GM23338 (cell line): ENCODE results near the gene MAPRE3. TPM values are rescaled to one million over a fixed set of nuclear protein-coding genes. Genes with fewer than 3 reads are reported as not detected.

Experiments used
- ATAC-seq: fragments of 200-7000 bp; cut with Tn5 transposase; 3 replicates; pipeline ENCODE4 v1.9.1; 2020
- DNase-seq: peaks from one replicate; pipeline ENCODE4 v3.0.0-alpha.2; 2015; ENCODE audit warnings: low spot score
- H2AFZ ChIP-seq: fragments of 200-600 bp; sonication (generic); 2 replicates; pipeline ENCODE4 v1.8.0; 2016; ENCODE audit warnings: antibody characterized with exemption, mild to moderate bottlenecking, moderate library complexity
- H3F3A ChIP-seq: fragments of 200-600 bp; sonication (generic); replicated peaks from 2 replicates; pipeline ENCODE4 v1.8.0; 2017; ENCODE audit warnings: antibody characterized with exemption, mixed run types, low read depth
- H3K27ac ChIP-seq: fragments of 200-600 bp; sonication (generic); 2 replicates; pipeline ENCODE4 v1.6.1; 2016; ENCODE audit warnings: low read depth
- H3K27me3 ChIP-seq: fragments of 200-600 bp; sonication (generic); 2 replicates; pipeline ENCODE4 v1.8.0; 2016; ENCODE audit warnings: mild to moderate bottlenecking, mixed run types, moderate library complexity; ENCODE audit not compliant: insufficient read depth
- H3K36me3 ChIP-seq: fragments of 200-600 bp; sonication (generic); 2 replicates; pipeline ENCODE4 v1.8.0; 2016; ENCODE audit warnings: mild to moderate bottlenecking; ENCODE audit not compliant: insufficient read depth
- H3K4me1 ChIP-seq: fragments of 200-600 bp; sonication (generic); 2 replicates; pipeline ENCODE4 v1.8.0; 2016; ENCODE audit warnings: mild to moderate bottlenecking, moderate library complexity; ENCODE audit not compliant: insufficient read depth
- H3K4me2 ChIP-seq: fragments of 200-600 bp; sonication (generic); 2 replicates; pipeline ENCODE4 v1.7.1; 2017; ENCODE audit warnings: mixed run types
- H3K4me3 ChIP-seq: fragments of 200-600 bp; sonication (generic); 2 replicates; pipeline ENCODE4 v1.6.1; 2016; ENCODE audit warnings: mixed run types
- H3K79me2 ChIP-seq: fragments of 200-600 bp; sonication (generic); replicated peaks from 2 replicates; pipeline ENCODE4 v1.8.0; 2017; ENCODE audit warnings: mild to moderate bottlenecking; ENCODE audit not compliant: insufficient read depth
- H3K9me2 ChIP-seq: fragments of 200-600 bp; sonication (generic); 2 replicates; pipeline ENCODE4 v1.8.0; 2017; ENCODE audit not compliant: insufficient read depth
- H4K20me1 ChIP-seq: fragments of 200-600 bp; sonication (generic); replicated peaks from 2 replicates; pipeline ENCODE4 v1.8.0; 2017; ENCODE audit warnings: mild to moderate bottlenecking; ENCODE audit not compliant: insufficient read depth
- H3K27ac Mint-ChIP-seq: 2 replicates; pipeline ENCODE4 v1.8.0; 2020; ENCODE audit warnings: inconsistent platforms, mild to moderate bottlenecking, moderate library complexity, mixed read lengths
- H3K27me3 Mint-ChIP-seq: 3 replicates; pipeline ENCODE4 v1.8.0; 2022; ENCODE audit warnings: low read depth, mild to moderate bottlenecking, moderate library complexity, mixed read lengths, inconsistent platforms; ENCODE audit not compliant: insufficient read depth, poor library complexity
- H3K36me3 Mint-ChIP-seq: 3 replicates; pipeline ENCODE4 v1.8.0; 2021; ENCODE audit warnings: low read depth, mild to moderate bottlenecking, inconsistent platforms, moderate library complexity, mixed read lengths
- H3K4me1 Mint-ChIP-seq: 3 replicates; pipeline ENCODE4 v1.8.0; 2020; ENCODE audit warnings: mild to moderate bottlenecking, inconsistent platforms, mixed read lengths
- H3K4me3 Mint-ChIP-seq: 3 replicates; pipeline ENCODE4 v1.8.0; 2021; ENCODE audit warnings: moderate library complexity, mild to moderate bottlenecking, inconsistent platforms, mixed read lengths
- H3K9me3 Mint-ChIP-seq: 3 replicates; pipeline ENCODE4 v1.8.0; 2020; ENCODE audit warnings: moderate library complexity, mild to moderate bottlenecking, inconsistent platforms, mixed read lengths
- CREB1 ChIP-seq: fragments of 250-450 bp; sonication (Bioruptor Pico); IDR thresholded peaks from 2 replicates; pipeline ENCODE4 v1.5.0; 2020; ENCODE audit warnings: low read depth, mild to moderate bottlenecking, moderate library complexity
- EZH2 ChIP-seq: fragments of 200-600 bp; sonication (generic); IDR thresholded peaks from one replicate; pipeline ENCODE4 v1.8.0; 2017; ENCODE audit warnings: antibody characterized with exemption, mild to moderate bottlenecking, low read depth; ENCODE audit not compliant: unreplicated experiment
- EZH2phosphoT487 ChIP-seq: fragments of 200-600 bp; sonication (generic); IDR thresholded peaks from one replicate; pipeline ENCODE4 v1.8.1; 2018; ENCODE audit warnings: antibody characterized with exemption; ENCODE audit not compliant: unreplicated experiment
- JUNB ChIP-seq: IDR thresholded peaks from one replicate; pipeline ENCODE4 v1.6.1; 2016; ENCODE audit warnings: antibody characterized with exemption; ENCODE audit not compliant: unreplicated experiment
- NANOG ChIP-seq: IDR thresholded peaks from 2 replicates; pipeline ENCODE4 v1.6.1; 2016; ENCODE audit warnings: antibody characterized with exemption, borderline replicate concordance
- STAT1 ChIP-seq: IDR thresholded peaks from one replicate; pipeline ENCODE4 v1.6.1; 2016; ENCODE audit warnings: antibody characterized with exemption; ENCODE audit not compliant: unreplicated experiment
- ZNF114 ChIP-seq: fragments of 250-450 bp; sonication (Bioruptor Pico); IDR thresholded peaks from 2 replicates; pipeline ENCODE4 v1.5.0; 2020; ENCODE audit warnings: mild to moderate bottlenecking, moderate library complexity
- ZNF331 ChIP-seq: fragments of 250-450 bp; sonication (Bioruptor Pico); IDR thresholded peaks from 2 replicates; pipeline ENCODE4 v1.5.0; 2020; ENCODE audit warnings: low read depth, mild to moderate bottlenecking, moderate library complexity
- polyA plus RNA-seq: library from polyadenylated mRNA; unstranded; fragments of >200 nt; fragmentation: Nextera tagmentation; extraction: Ambion mirVana; gene quantifications from 2 replicates; pipeline ENCODE4 v1.2.1, GENCODE V29; 2016
- total RNA-seq: library from RNA; depleted of rRNA; stranded (reverse); fragments of >200 nt; shearing (Covaris generic); gene quantifications from 2 replicates; pipeline ENCODE4 v1.2.3, GENCODE V29; 2014
- TF ChIP-seq, protein P1 (sequence below): fragments of 250-450 bp; sonication (Bioruptor Pico); IDR thresholded peaks from 2 replicates; pipeline ENCODE4 v1.5.0; 2020; ENCODE audit warnings: mild to moderate bottlenecking, moderate library complexity
- TF ChIP-seq, protein P2 (sequence below), 2 experiments: fragments of 200-600 bp in 1 of 2; sonication (generic) in 1 of 2; conservative IDR thresholded peaks; 2 replicates each; pipeline versions ENCODE4 v1.5.1 to v1.6.1; 2016 to 2017; ENCODE audit warnings: antibody characterized with exemption in 2 of 2, low read depth in 2 of 2, mild to moderate bottlenecking in 2 of 2, moderate library complexity in 1 of 2
- TF ChIP-seq, protein P3 (sequence below): IDR thresholded peaks from one replicate; pipeline ENCODE4 v1.6.1; 2018; ENCODE audit warnings: antibody characterized with exemption; ENCODE audit not compliant: unreplicated experiment
- TF ChIP-seq, protein P4 (sequence below): IDR thresholded peaks from 2 replicates; pipeline ENCODE4 v1.6.1; 2016; ENCODE audit warnings: antibody characterized with exemption

MAPRE3 gene
- total and polyA plus RNA-seq, 2 experiments from 2014 or later: 3.3 to 4.5 TPM

DNA sequence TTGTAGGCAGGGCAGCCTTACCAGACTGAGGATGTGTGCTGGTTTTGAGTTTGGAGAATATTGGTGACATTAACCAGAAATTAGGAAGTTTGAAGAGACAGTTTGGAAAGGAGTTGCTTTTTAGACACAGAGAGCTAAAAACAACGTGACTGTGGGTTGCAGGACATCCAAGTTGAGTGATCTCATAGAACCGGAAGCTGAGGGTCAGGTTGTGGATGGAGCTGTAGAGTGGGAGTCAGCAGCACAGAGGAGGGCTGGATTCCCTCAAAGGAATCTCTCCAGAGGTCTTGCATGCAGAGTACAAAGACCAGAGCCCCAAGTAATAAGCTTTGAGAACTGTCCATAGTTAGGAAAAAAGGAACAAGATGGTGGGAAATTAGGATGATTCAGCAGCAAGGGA is 9.3 kb downstream of the MAPRE3 start:
- no peak overlapping the region for H3K4me2 ChIP-seq
- no peak overlapping the region for H3K27ac Mint-ChIP-seq

More for the DNA sequence above, 9.3 kb downstream of the MAPRE3 start:
- Mint-ChIP-seq H3K4me3 (no peak overlapping the region), H3K27me3 (no peaks in the 10 kb centered on the region), H3K9me3 (no peaks in the 10 kb centered on the region), H3K4me1 (peaks cover 12% of the 10 kb centered on the region), H3K36me3 (no peaks in the 10 kb centered on the region)
- Histone ChIP-seq H3K9me2 (no peaks in the 10 kb centered on the region), H4K20me1 (no peaks in the 10 kb centered on the region), H3K79me2 (no peaks in the 10 kb centered on the region), H3K4me1 (peaks cover 8% of the 10 kb centered on the region; the same call in 1 of the 2 replicates), H3K4me3 (no peak overlapping the region), H3K27ac (no peak overlapping the region), H3F3A (no peaks in the 10 kb centered on the region), H3K27me3 (no peaks in the 10 kb centered on the region), H2AFZ (no peak overlapping the region), H3K36me3 (no peaks in the 10 kb centered on the region)
- ATAC-seq: no peak
- DNase-seq: no peak
- TF ChIP-seq STAT1 (no peak), ZNF331 (CRISPR knock-in tag) (no peak), JUNB (no peak), EZH2 (no peak), NANOG (no peak), CREB1 (CRISPR knock-in tag) (no peak), EZH2phosphoT487 (no peak), ZNF114 (no peak)
- TF ChIP-seq, protein P1, sequence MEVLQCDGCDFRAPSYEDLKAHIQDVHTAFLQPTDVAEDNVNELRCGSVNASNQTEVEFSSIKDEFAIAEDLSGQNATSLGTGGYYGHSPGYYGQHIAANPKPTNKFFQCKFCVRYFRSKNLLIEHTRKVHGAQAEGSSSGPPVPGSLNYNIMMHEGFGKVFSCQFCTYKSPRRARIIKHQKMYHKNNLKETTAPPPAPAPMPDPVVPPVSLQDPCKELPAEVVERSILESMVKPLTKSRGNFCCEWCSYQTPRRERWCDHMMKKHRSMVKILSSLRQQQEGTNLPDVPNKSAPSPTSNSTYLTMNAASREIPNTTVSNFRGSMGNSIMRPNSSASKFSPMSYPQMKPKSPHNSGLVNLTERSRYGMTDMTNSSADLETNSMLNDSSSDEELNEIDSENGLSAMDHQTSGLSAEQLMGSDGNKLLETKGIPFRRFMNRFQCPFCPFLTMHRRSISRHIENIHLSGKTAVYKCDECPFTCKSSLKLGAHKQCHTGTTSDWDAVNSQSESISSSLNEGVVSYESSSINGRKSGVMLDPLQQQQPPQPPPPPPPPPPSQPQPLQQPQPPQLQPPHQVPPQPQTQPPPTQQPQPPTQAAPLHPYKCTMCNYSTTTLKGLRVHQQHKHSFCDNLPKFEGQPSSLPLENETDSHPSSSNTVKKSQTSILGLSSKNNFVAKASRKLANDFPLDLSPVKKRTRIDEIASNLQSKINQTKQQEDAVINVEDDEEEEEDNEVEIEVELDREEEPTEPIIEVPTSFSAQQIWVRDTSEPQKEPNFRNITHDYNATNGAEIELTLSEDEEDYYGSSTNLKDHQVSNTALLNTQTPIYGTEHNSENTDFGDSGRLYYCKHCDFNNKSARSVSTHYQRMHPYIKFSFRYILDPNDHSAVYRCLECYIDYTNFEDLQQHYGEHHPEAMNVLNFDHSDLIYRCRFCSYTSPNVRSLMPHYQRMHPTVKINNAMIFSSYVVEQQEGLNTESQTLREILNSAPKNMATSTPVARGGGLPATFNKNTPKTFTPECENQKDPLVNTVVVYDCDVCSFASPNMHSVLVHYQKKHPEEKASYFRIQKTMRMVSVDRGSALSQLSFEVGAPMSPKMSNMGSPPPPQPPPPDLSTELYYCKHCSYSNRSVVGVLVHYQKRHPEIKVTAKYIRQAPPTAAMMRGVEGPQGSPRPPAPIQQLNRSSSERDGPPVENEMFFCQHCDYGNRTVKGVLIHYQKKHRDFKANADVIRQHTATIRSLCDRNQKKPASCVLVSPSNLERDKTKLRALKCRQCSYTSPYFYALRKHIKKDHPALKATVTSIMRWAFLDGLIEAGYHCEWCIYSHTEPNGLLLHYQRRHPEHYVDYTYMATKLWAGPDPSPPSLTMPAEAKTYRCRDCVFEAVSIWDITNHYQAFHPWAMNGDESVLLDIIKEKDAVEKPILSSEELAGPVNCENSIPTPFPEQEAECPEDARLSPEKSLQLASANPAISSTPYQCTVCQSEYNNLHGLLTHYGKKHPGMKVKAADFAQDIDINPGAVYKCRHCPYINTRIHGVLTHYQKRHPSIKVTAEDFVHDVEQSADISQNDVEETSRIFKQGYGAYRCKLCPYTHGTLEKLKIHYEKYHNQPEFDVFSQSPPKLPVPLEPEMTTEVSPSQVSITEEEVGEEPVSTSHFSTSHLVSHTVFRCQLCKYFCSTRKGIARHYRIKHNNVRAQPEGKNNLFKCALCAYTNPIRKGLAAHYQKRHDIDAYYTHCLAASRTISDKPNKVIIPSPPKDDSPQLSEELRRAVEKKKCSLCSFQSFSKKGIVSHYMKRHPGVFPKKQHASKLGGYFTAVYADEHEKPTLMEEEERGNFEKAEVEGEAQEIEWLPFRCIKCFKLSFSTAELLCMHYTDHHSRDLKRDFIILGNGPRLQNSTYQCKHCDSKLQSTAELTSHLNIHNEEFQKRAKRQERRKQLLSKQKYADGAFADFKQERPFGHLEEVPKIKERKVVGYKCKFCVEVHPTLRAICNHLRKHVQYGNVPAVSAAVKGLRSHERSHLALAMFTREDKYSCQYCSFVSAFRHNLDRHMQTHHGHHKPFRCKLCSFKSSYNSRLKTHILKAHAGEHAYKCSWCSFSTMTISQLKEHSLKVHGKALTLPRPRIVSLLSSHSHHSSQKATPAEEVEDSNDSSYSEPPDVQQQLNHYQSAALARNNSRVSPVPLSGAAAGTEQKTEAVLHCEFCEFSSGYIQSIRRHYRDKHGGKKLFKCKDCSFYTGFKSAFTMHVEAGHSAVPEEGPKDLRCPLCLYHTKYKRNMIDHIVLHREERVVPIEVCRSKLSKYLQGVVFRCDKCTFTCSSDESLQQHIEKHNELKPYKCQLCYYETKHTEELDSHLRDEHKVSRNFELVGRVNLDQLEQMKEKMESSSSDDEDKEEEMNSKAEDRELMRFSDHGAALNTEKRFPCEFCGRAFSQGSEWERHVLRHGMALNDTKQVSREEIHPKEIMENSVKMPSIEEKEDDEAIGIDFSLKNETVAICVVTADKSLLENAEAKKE (CRISPR knock-in tag): no peak
- TF ChIP-seq, protein P2, sequence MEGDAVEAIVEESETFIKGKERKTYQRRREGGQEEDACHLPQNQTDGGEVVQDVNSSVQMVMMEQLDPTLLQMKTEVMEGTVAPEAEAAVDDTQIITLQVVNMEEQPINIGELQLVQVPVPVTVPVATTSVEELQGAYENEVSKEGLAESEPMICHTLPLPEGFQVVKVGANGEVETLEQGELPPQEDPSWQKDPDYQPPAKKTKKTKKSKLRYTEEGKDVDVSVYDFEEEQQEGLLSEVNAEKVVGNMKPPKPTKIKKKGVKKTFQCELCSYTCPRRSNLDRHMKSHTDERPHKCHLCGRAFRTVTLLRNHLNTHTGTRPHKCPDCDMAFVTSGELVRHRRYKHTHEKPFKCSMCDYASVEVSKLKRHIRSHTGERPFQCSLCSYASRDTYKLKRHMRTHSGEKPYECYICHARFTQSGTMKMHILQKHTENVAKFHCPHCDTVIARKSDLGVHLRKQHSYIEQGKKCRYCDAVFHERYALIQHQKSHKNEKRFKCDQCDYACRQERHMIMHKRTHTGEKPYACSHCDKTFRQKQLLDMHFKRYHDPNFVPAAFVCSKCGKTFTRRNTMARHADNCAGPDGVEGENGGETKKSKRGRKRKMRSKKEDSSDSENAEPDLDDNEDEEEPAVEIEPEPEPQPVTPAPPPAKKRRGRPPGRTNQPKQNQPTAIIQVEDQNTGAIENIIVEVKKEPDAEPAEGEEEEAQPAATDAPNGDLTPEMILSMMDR (conservative IDR thresholded peaks at IDR 0.05; ENCODE audit: low read depth in 2 of 2): no peak
- TF ChIP-seq, protein P3, sequence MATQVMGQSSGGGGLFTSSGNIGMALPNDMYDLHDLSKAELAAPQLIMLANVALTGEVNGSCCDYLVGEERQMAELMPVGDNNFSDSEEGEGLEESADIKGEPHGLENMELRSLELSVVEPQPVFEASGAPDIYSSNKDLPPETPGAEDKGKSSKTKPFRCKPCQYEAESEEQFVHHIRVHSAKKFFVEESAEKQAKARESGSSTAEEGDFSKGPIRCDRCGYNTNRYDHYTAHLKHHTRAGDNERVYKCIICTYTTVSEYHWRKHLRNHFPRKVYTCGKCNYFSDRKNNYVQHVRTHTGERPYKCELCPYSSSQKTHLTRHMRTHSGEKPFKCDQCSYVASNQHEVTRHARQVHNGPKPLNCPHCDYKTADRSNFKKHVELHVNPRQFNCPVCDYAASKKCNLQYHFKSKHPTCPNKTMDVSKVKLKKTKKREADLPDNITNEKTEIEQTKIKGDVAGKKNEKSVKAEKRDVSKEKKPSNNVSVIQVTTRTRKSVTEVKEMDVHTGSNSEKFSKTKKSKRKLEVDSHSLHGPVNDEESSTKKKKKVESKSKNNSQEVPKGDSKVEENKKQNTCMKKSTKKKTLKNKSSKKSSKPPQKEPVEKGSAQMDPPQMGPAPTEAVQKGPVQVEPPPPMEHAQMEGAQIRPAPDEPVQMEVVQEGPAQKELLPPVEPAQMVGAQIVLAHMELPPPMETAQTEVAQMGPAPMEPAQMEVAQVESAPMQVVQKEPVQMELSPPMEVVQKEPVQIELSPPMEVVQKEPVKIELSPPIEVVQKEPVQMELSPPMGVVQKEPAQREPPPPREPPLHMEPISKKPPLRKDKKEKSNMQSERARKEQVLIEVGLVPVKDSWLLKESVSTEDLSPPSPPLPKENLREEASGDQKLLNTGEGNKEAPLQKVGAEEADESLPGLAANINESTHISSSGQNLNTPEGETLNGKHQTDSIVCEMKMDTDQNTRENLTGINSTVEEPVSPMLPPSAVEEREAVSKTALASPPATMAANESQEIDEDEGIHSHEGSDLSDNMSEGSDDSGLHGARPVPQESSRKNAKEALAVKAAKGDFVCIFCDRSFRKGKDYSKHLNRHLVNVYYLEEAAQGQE: no peak
- TF ChIP-seq, protein P4, sequence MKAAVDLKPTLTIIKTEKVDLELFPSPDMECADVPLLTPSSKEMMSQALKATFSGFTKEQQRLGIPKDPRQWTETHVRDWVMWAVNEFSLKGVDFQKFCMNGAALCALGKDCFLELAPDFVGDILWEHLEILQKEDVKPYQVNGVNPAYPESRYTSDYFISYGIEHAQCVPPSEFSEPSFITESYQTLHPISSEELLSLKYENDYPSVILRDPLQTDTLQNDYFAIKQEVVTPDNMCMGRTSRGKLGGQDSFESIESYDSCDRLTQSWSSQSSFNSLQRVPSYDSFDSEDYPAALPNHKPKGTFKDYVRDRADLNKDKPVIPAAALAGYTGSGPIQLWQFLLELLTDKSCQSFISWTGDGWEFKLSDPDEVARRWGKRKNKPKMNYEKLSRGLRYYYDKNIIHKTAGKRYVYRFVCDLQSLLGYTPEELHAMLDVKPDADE: no peak
